Left cardiac atrium (tissue), 4 donors: Measurements from ENCODE around the gene P2RY4. TPM values are rescaled to one million over a fixed set of nuclear protein-coding genes. Genes with fewer than 3 reads are reported as not detected.
"Not testable (repeated sequence)": the region's sequence is repeated elsewhere in the genome, so short reads cannot be mapped to it uniquely, and the experiment has no call there.

ENCODE experiments used
- ATAC-seq, 2 donors: fragments of 200-7000 bp; cut with Tn5 transposase; one replicate each; pipeline ENCODE4 v1.9.1; 2020; ENCODE audit warnings: mild to moderate bottlenecking in 2 of 2, moderate library complexity in 2 of 2
- DNase-seq: peaks from one replicate; pipeline ENCODE4 v3.0.0-alpha.2; 2020
- intact Hi-C, 2 donors: fragments of 100-400 bp; cut with DNase I; formaldehyde crosslinking; loops; one replicate each; pipeline versions ENCODE4 v1.14.1 to v1.15.1; 2022 to 2023
- total RNA-seq, 2 donors: library from RNA; stranded (reverse); fragmentation: NEBNext Ultra II Directional; extraction: Animal tissue kit (Norgen Biotek cat#: 25700); gene quantifications; one replicate each; pipeline ENCODE4 v1.2.1, GENCODE V29; 2021
- donor health status: DM: no; HTN: yes; CAD: no.
- donor health status: DM: no; HTN: yes; CAD: no; lungs with severe emphysema.
- donor health status: DM: yes; HTN: yes; CAD: no.
- donor health status: Dilated cardiomyopathy.

P2RY4 gene
- total RNA-seq, 2 donors from 2014 or later, result 0.16 TPM; not detected in 1

GRCh38 chrX:70253377-70254062 is 6.5 kb downstream of the P2RY4 start:
- DNase-seq, result no peak
- intact Hi-C loops, result no loop called here
- no peak for ATAC-seq

GRCh38 chrX:70252491-70252890 is 7.5 kb downstream of the P2RY4 start:
- ATAC-seq, result no peak
- intact Hi-C loops, result no loop called here

DNA sequence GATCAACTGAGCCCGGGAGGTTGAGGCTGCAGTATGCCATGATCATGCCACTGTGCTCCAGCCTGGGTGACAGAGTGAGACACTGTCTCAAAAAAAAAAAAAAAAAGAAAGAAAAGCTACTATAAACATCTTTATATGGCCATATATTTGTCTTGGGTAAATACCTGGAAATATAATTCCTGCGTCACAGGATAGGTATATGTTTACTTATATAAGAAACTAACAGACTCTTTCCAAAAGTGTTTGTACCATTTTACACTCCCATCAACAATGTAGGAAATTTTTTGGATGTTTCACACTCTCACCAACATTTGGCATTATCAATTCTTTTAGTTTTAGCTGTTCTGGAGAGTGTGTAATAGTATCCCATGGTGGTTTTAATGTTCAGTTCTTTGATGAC is 12.8 kb downstream of the P2RY4 start:
- no peak for DNase-seq
- intact Hi-C loops, result no loop called here
- ATAC-seq, result no peak

More at GRCh38 chrX:70252491-70252890, 7.5 kb downstream of the P2RY4 start:
- no peak for DNase-seq

GRCh38 chrX:70244881-70245280 is 15.1 kb downstream of the P2RY4 start:
- peak in 1 of 2 donors; percentile 75 for ATAC-seq
- DNase-seq, result no peak
- intact Hi-C loops, result no loop called here

- intact Hi-C loops, DNase-seq, ATAC-seq: not testable (repeated sequence)
These were observed 16.4 kb downstream of the P2RY4 start for GRCh38 chrX:70243601-70244000.

DNA sequence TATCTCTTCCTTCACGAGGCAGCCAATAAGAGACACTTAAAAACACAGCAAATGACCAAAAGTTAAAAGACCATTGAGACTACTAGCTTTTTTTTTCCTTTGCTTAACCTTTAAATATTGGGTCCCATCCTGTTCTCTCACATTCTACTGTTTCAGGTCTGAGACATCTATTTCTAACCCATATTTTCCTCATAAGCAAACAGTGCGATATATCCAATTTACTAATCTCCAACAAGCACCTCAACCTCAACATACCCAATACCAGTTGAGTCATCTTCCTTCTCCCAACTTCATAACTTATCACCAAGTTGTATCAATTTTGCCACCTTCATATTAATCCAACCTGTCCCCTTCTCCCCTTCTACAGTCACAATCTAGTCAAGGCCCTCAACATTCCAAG is 18.5 kb downstream of the P2RY4 start:
- intact Hi-C loops, result no loop called here
- ATAC-seq, result no peak
- DNase-seq, result no peak

DNA sequence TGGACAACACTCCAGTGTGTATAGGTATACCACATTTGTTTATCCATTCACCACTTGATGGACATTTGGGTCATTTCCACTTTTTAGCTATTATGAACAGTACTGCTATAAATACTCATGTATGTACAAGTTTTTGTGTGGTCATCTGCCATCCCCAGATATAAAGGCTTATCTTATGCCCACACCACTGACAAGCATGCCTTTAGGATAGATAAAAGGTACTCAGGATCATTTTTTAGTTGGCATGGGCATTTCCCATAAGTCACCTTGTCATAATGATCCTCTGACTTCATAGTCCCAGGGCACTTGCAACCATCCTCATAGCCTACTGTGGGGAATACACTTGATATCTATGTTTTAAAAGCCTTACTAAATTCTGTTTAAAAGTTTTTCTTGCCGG is 19.3 kb downstream of the P2RY4 start:
- DNase-seq, result no peak
- intact Hi-C loops, result no loop called here
- no peak for ATAC-seq

GRCh38 chrX:70234355-70234754 is 25.6 kb downstream of the P2RY4 start, which contains the start of gene AWAT1:
AWAT1 (plus strand) TSS chrX:70234655; CDS start chrX:70234696, 41 bp downstream.
- intact Hi-C loops, result no loop called here
- ATAC-seq (no peak), DNase-seq (no peak)

DNA sequence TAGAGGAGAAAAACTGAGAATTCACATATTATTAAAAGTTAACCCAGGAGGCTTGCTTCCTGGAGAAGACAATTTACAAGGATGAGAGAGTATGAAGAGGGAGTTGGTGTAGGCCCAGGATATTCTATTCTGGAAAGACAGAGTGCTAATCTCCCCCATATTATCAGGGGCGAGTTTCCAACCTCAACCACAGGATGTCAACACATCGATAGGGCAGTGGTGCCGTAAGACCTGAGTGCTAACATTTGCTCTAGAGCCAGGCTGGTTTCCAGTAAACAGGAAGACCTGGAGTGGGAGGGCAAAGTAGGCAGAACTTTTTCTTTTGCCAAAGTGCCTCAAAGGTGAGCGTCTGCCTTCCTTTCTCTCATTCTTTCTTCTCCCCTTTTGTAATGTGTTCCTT is 28.3 kb downstream of the P2RY4 start:
- DNase-seq, result no peak
- intact Hi-C loops, result no loop called here
- ATAC-seq, result peak; percentile 59 to 87

GRCh38 chrX:70226687-70227086 is 33.3 kb downstream of the P2RY4 start:
- intact Hi-C loops, result no loop called here
- no peak for ATAC-seq
- DNase-seq, result no peak

DNA sequence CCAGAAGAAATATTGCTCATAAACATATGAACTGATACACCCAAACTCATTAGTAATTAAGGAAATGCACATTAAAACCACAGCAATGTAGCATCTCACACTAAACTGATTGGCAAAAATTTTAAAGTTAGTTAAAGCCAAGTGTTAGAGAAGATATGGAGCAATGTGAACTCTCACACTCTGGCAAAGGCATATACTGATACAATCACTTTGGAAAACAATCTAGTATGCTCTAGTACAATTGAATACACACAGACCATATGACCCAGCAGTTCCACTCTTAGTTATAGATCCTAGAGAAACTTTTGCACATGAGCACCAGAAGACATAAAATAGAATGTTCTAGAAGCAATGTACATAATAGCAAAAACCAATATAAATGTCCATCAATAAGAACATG is 34.0 kb downstream of the P2RY4 start:
- ATAC-seq, result no peak
- intact Hi-C loops, result no loop called here
- DNase-seq, result no peak

DNA sequence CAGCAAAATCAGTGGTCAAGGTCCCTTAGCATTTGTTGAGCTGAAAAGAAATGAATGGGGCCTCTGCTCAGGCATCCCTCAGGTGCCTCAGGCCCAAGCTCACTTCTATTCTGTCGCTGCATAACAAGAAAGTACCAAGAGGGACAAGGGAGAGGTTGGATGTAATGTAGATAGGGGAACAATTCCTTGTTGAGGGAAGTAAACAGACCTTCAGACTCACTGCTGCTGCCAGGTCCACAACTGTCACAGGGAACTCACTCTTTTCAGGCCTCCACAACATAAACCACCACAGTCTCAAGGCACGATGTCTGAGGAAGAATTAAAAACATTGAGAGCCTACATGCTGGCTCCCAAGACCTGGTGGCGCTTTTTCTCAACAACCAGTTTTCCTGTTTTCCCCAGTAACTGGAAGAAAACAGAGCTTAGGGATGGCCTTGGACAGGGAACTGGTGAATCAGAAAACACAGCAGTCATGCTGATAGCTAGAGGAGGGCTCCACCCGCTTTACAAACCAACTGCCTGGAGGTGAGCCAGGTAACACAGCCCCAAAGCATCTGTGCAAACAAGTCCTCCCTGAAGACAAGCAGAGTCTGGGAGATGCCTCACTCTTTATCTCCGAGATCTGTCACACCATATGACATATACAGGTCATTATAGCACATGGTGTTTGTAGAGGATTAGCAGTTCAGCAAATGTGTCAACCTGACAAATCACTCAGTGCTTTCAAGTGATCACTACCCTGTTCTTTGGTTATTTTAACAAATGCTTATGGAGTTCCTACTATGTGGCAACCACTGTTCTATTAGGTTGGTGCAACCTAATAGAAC is 39.9 kb downstream of the P2RY4 start:
- ATAC-seq (peak; percentile 57 to 89), DNase-seq (no peak)
- intact Hi-C loops, result no loop called here

DNA sequence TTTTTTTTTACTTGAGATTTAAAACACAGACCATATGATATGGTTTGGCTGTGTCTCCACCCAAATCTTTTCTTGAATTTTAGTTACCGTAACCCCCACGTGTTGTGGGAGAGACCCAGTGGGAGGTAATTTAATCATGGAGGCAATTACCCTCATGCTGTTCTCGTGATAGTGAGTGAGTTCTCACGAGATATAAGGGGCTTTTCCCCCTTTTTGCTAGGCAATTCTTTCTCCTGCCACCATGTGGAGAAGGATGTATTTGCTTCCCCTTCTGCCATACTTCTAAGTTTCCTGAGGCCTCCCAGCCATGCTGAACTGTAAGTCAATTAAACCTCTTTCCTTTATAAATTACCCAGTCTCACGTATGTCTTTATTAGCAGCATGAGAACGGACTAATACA is 50.4 kb downstream of the P2RY4 start:
- ATAC-seq, intact Hi-C loops, DNase-seq: not testable (repeated sequence)

DNA sequence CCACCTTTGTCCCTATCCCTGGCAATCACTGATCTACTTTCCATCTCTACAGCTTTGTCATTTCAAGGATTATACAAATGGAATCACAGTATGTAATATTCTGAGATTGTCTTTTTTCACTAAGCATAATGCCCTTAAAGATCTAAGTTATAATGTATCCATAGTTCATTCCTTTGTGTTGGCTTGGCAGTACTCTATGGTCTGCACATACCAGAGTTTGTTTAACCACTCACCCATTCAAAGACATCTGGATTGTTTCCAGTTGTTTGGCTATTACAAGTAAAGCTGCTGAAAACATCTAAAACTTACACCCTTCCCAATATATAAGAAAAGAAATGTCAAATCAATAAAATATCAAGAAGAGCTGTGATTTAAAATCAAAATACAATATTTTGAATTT is 51.5 kb downstream of the P2RY4 start:
- no peak for ATAC-seq

More for the DNA sequence above, 51.5 kb downstream of the P2RY4 start:
- DNase-seq, result no peak
- intact Hi-C loops, result no loop called here

Other genes starting within 250 kb of the P2RY4 start
- not detected for gene AWAT2, start 210.3 kb downstream of the P2RY4 start, total RNA-seq
- not detected for gene OTUD6A, start 197.7 kb downstream of the P2RY4 start, total RNA-seq
- 10 to 100 TPM; 39.8 to 41.6 TPM for gene IGBP1, start 126.8 kb downstream of the P2RY4 start, total RNA-seq
- gene DGAT2L6, start 82.7 kb downstream of the P2RY4 start, total RNA-seq, result not detected
- not detected for gene AWAT1, start 25.5 kb downstream of the P2RY4 start, total RNA-seq
- gene ARR3, start 8.1 kb upstream of the P2RY4 start, total RNA-seq, result not detected
- gene RAB41, start 22.0 kb upstream of the P2RY4 start, total RNA-seq, result not detected
- 10 to 100 TPM; 33.7 to 37.1 TPM for gene PDZD11, start 29.7 kb upstream of the P2RY4 start, total RNA-seq
- gene KIF4A, start 29.9 kb upstream of the P2RY4 start, total RNA-seq, result under 1 TPM; 0.29 to 0.68 TPM
- not detected for gene GDPD2, start 163.1 kb upstream of the P2RY4 start, total RNA-seq
- gene DLG3, start 184.6 kb upstream of the P2RY4 start, total RNA-seq, result 10 to 100 TPM; 14.8 to 15.0 TPM